Pancreas (tissue), 10 donors: ENCODE results near the gene AURKA. TPM values are rescaled to one million over a fixed set of nuclear protein-coding genes. Genes with fewer than 3 reads are reported as not detected.

Experiments
- ATAC-seq, 4 donors: fragments of 200-7000 bp; cut with Tn5 transposase; one replicate each; pipeline versions ENCODE4 v1.8.0 to v1.9.1; 2020; ENCODE audit warnings: mild to moderate bottlenecking in 4 of 4, moderate library complexity in 4 of 4
- DNase-seq, 6 donors: peaks; one replicate each; pipeline ENCODE4 v3.0.0-alpha.2; 2020
- FAIRE-seq: peaks from 2 replicates; lab custom pipeline; 2012; peaks lifted over from hg19 to GRCh38; lab: Jason Lieb, UNC
- H3K27ac ChIP-seq, 4 donors: fragments of 200-600 bp; sonication (generic); 1 replicate in 3 of 4; 2 replicates in 1 of 4; pipeline versions ENCODE4 v1.5.0 to v1.8.0; 2020
- H3K27me3 ChIP-seq, 4 donors: fragments of 200-600 bp; one replicate each; pipeline ENCODE4 v1.8.0; 2021
- H3K36me3 ChIP-seq, 3 donors: fragments of 200-600 bp; sonication (generic) in 1 of 3; one replicate each; pipeline versions ENCODE4 v1.5.0 to v1.8.0; 2020 to 2021
- H3K4me1 ChIP-seq, 3 donors: fragments of 200-600 bp; one replicate each; pipeline ENCODE4 v1.8.0; 2021
- H3K4me3 ChIP-seq, 4 donors: fragments of 200-600 bp; sonication (generic) in 2 of 4; one replicate each; pipeline versions ENCODE4 v1.5.0 to v1.8.0; 2020 to 2021
- H3K9me3 ChIP-seq, 4 donors: fragments of 200-600 bp; one replicate each; pipeline ENCODE4 v1.8.0; 2021
- CTCF ChIP-seq, 4 donors: fragments of 200-600 bp; sonication (generic) in 3 of 4; IDR thresholded peaks; one replicate each; pipeline versions ENCODE4 v1.5.0 to v1.8.0; 2021; ENCODE audit warnings: antibody characterized with exemption in 4 of 4
- WGBS, 2 donors: extraction: QIAGEN DNeasy Blood & Tissue Kit; methylation state at CpG; one replicate each; pipeline ENCODE4 v1.1.7; 2013; 5-methylcytosine and 5-hydroxymethylcytosine counted together
- intact Hi-C, 3 donors: fragments of 100-400 bp; cut with DNase I; formaldehyde crosslinking; loops; one replicate each; pipeline versions ENCODE4 v1.11.1 to v1.14.2; 2022
- polyA plus RNA-seq, 2 donors: library from polyadenylated mRNA; stranded (reverse); fragments of 200-250 nt; gene quantifications; one replicate each; pipeline ENCODE4 v1.2.3, GENCODE V29; 2013
- total RNA-seq, 6 donors: library from RNA; stranded (reverse); fragmentation: NEBNext Ultra II Directional in 4 of 6; extraction: Animal tissue kit (Norgen Biotek cat#: 25700) in 4 of 6; gene quantifications; one replicate each; pipeline versions ENCODE4 v1.2.1 to v1.2.4, GENCODE V29; 2021 to 2023
- donor health status: healthy with polysubstance abuse.
- donor health status: DM: no; HTN: no; CAD: no; lungs with moderate emphysema.
- donor health status: DM: no; HTN: no; CAD: no.
- donor health status: control.
- donor health status: control.
- donor health status: Bipolar disorder and iron deficiency.
- donor health status: DM: yes; HTN: yes; CAD: no.
- donor health status: DM: no; HTN: no; CAD: no.
- donor health status: DM: no; HTN: no; CAD: no.
- donor health status: DM: yes; HTN: yes; CAD: no.

The AURKA gene
- total and polyA plus RNA-seq, 8 donors = 0.51 to 1.9 (median 0.91) TPM

DNA sequence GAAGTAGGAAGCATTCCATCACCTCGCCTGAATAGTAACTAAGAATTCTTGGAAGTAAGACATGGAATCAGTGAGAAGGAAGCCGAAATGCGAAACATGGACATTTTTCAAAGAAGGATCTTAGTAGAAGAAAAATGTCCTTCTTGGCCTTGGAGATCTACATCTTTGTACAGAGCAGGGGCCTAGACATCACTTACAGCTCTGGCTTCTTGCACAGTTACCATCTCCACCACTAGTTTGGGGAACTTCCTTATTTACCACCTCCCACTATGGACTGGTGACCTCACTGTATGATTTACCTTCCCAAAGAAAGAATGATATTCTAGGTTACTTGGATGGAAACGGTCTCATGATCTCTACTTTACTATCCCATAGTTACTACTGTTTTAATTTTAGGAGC lies 35.8 kb upstream of the AURKA start:
- Histone ChIP-seq H3K27ac (no peak overlapping the region), H3K9me3 (no peaks in the 10 kb centered on the region), H3K4me3 (no peak overlapping the region), H3K36me3 (no peaks in the 10 kb centered on the region), H3K4me1 (no peaks in the 10 kb centered on the region), H3K27me3 (no peaks in the 10 kb centered on the region)
- FAIRE-seq (no peak), ATAC-seq (peak in 1 of 4 donors; percentile 25), DNase-seq (no peak)
- 76 to 77% methylated on average over 4 of the region's 4 CpGs for WGBS, 2 donors
- TF ChIP-seq CTCF (IDR thresholded peaks at IDR 0.05) = no peak
- intact Hi-C loops = no loop called here

DNA sequence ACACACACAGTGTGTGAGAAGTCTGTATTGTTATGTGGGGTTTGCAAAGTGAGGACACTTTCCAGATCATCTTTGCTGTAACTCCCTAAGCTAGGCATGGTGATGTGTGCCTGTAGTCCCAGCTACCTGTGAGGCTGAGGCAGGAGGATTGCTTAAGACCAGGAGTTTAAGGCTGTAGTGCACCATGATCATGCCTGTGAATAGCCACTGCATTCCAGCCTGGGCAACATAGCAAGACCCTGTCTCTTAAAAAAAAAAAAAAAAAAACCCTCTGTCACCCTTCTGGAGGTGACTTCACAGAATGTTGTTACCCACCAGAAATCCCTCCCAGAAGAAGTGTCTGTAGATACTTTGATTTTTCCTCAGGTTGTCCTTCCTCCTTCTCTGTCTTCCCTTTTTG lies 34.9 kb upstream of the AURKA start:
- H3K27ac ChIP-seq = no peak overlapping the region
- DNase-seq (no peak), FAIRE-seq (no peak), ATAC-seq (no peak)
- no peaks in the 10 kb centered on the region for H3K36me3 ChIP-seq
- no peaks in the 10 kb centered on the region for H3K9me3 ChIP-seq
- H3K27me3 ChIP-seq = no peaks in the 10 kb centered on the region
- intact Hi-C loops = no loop called here
- no peak overlapping the region for H3K4me3 ChIP-seq
- no peak for TF ChIP-seq CTCF (IDR thresholded peaks at IDR 0.05)
- H3K4me1 ChIP-seq = no peaks in the 10 kb centered on the region

DNA sequence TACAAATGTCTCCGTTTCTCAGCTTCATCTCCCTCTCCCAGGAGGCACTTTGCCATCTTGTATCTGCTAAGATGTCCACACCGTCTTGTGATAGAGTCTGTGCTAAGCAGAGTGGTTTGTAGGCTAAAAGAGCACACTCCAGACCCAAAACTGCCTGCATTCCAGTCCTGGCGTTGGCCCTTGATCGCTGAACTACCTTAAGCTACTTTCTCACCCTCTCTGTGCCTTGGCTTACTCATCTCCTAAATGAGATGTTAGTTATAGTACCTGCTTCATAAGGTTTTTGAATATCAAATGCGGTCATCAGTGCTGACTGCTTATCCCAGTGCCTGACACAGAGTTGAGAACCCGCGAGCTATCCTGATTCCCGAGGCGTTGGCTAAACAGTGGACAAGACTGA lies 34.0 kb upstream of the AURKA start:
- no peak for TF ChIP-seq CTCF (IDR thresholded peaks at IDR 0.05)
- FAIRE-seq = no peak
- no peaks in the 10 kb centered on the region for H3K4me1 ChIP-seq
- no peak for ATAC-seq
- no peak overlapping the region for H3K27ac ChIP-seq
- DNase-seq = no peak
- no peak overlapping the region for H3K4me3 ChIP-seq
- intact Hi-C loops = no loop called here
- WGBS, 2 donors = 82 to 88% methylated on average over 9 of the region's 9 CpGs
- no peaks in the 10 kb centered on the region for H3K27me3 ChIP-seq
- H3K36me3 ChIP-seq = no peaks in the 10 kb centered on the region
- no peaks in the 10 kb centered on the region for H3K9me3 ChIP-seq

- Histone ChIP-seq H3K36me3 (no peaks in the 10 kb centered on the region), H3K4me3 (no peak overlapping the region), H3K4me1 (no peaks in the 10 kb centered on the region), H3K27ac (no peak overlapping the region), H3K9me3 (no peaks in the 10 kb centered on the region), H3K27me3 (no peaks in the 10 kb centered on the region)
- no peak for DNase-seq
- intact Hi-C loops = no loop called here
- ATAC-seq = no peak
- 68 to 88% methylated on average over 1 of the region's 1 CpG for WGBS, 2 donors
- FAIRE-seq = no peak
- TF ChIP-seq CTCF (IDR thresholded peaks at IDR 0.05) = no peak
Measured at GRCh38 chr20:56424931-56425330, 32.9 kb upstream of the AURKA start.

DNA sequence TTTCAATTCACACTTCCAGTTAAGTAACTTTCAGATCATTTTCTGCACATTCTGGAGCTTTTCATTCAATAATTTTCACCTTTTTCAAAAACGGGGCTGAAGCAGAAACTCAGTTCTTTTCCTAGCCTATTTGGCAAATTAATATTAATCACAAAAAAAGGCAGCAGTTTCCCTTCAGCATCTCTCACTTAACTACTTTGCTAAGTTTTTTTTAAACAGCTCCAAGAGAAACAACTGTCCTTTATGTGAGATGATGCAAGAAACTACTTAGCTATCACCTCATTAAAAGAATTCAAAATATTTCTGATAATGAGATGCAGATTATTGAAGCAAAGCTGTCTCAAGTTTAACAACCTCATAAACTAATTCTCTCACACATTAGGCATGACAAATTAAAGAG lies 31.9 kb upstream of the AURKA start:
- H3K27me3 ChIP-seq = no peaks in the 10 kb centered on the region
- ATAC-seq (no peak), DNase-seq (no peak), FAIRE-seq (no peak)
- H3K27ac ChIP-seq = no peak overlapping the region
- 32 to 34% methylated on average over 1 of the region's 1 CpG for WGBS, 2 donors
- TF ChIP-seq CTCF (IDR thresholded peaks at IDR 0.05) = no peak
- H3K4me1 ChIP-seq = no peaks in the 10 kb centered on the region
- H3K4me3 ChIP-seq = no peak overlapping the region
- no peaks in the 10 kb centered on the region for H3K36me3 ChIP-seq
- intact Hi-C loops = no loop called here
- no peaks in the 10 kb centered on the region for H3K9me3 ChIP-seq
